Fibroblast of skin of back (primary cell): ENCODE measurements around the gene GOLGA6L10.
A peak's percentile ranks its signal among the peaks of the same experiment; 100 is the strongest.
"Not testable (repeated sequence)": the region's sequence is repeated elsewhere in the genome, so short reads cannot be mapped to it uniquely, and the experiment has no call there.

Experiments used
- DNase-seq: peaks from one replicate; pipeline ENCODE4 v3.0.0-alpha.2; 2013

Gene GOLGA6L10

DNA sequence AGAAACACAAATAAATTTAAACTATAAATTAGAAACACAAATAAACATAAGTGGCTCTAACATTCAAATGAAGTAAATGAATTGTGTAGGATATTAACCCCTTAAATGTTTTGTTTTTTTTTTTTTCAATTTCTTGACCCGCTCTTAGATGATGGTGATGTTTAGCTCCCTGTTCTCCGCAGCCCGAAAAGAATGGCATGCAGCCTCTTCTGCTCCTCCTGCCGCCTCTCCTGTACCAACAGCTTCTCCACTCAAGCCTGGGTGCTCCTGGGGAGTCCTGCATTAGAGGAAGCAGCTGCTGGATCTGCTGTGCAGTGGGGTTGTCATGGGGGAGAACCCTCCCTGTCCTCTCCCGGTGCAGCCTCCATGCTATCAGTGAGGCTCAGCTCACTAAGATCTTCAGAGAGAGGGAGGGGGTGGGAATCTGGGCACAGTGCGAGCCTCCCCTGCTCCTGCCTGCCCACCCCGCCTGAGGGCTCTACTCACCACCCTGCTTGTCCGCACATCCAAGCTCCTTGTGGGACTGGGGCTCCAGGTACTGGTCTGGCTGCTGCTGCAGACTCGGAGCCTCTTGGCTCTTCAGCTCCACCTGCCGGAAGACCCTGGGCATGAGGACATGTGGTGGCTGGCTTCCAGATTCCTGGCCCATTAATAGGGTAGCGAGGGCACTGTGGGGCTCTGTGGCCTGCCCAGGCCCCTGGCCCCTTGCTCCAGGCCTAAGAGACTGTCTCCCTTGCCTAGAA is 6.5 kb downstream of the GOLGA6L10 start:
- not testable (repeated sequence) for DNase-seq

DNA sequence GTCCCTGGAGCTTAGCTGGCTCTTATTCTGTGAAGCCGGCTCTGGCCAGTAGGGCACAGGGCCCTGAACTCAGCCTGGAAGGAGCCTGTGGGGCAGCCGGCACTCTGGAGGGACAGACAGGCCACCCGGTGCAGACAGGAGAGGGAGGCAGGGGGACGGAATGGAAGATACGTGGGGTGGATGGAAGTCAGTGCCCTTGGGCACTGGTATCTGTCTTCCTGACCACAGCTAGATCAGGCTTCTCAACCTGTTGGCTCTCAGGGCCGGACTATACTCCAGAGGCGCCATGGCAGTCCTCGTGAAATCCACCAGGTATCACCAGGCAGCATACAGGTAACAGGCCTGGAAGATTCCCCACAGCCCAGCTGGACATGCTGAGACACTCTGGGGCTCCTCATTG is 10.7 kb downstream of the GOLGA6L10 start:
- not testable (repeated sequence) for DNase-seq

DNA sequence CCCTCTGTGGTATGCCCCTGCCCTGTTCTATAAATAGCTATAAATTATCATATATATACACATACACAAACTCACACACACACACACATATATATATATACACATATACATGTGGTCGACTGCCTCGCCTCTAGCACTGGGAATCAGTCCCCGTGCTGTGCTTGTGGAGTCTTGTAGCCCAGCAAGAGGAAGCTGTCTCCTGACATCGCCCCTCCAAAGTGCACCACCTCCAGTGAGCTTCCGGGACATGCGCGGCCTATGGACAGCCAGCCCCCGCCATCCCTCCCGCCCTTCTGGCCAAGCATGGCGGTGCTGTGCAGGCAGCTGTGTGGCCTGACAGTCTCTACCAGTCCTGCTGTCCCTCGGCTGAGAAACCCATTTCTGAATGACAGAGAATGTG is 11.2 kb downstream of the GOLGA6L10 start:
- DNase-seq, result not testable (repeated sequence)

DNA sequence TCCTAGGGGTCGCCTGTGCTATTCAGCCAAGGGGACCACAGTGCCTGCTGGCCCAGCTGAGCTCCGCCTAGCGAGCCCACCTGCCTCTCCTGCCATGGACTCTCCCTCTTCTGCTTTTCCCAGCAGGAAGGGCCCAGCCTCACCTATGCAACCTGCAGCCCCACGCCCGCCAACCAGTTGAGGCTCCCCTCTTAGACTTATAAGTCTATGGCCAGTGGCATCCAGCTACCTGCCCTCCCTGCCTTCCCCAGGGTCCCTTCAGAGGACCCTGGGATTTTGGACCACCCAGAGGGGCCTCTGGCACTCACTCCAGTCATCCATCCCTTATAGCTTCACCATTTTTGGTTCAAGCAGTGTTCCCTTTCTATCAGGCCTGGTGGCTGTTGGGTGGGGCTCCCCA is 12.2 kb downstream of the GOLGA6L10 start:
- not testable (repeated sequence) for DNase-seq

DNA sequence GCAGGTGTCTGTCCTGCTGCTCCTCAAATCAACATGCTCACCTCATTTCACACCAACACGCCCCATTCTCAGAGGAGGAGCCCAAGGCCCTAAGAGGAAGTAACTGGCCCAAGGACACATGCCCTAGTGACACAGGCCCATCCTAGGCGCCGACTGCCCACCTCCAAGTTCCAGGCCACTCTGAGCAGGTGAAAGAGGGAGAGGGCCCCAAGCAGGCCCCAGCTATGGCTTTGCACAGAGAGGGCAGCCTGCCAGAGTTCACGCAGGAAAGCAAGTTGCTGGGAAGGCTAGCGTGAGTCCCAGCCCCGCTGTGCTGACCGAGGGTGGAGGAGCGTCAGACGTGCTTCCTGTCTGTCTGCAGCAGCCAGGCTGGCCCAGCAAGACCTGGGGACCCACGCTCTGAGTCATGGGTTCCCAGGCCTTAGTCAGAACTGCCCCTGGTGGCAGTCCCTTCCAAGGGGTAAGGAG is 13.1 kb downstream of the GOLGA6L10 start:
- DNase-seq, result peak; percentile 40

DNA sequence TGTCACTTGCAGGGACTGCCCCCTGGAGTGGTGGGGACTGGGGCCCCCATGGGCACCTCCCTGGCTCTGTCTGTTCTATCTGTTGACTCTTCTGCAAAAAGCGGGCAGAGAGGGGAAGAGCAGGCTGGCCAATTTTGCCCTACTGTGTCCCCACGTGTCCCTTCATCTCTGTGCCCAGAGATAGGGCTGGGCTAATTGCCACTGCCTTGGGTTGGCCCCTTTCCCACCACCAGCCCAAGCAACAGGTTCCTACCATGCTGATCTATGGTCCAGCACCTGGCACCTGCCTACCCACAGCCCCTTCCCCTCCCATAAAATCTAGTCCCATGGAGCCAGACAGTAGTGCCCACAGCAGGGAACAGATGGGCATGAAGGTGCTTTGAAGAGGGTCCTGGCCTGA is 14.3 kb downstream of the GOLGA6L10 start:
- not testable (repeated sequence) for DNase-seq

DNA sequence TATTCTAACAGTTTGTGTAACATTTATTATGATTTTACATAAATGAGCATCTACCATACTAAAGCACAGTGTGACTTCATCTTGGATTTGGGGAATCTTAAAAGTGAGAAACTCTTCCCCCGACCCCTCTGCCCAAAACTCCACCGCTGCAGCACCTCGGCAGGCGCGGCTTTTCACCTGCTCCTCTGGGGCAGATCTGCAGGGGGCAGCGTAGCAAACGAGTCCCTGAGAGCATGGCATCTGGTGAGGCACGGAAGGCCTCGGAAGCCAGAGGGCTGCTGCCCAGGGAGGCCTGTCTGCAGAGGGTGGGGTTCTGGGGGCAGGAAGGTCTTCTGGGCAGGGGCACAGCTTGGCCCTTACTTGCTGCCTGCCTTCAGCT is 14.7 kb downstream of the GOLGA6L10 start:
- not testable (repeated sequence) for DNase-seq

DNA sequence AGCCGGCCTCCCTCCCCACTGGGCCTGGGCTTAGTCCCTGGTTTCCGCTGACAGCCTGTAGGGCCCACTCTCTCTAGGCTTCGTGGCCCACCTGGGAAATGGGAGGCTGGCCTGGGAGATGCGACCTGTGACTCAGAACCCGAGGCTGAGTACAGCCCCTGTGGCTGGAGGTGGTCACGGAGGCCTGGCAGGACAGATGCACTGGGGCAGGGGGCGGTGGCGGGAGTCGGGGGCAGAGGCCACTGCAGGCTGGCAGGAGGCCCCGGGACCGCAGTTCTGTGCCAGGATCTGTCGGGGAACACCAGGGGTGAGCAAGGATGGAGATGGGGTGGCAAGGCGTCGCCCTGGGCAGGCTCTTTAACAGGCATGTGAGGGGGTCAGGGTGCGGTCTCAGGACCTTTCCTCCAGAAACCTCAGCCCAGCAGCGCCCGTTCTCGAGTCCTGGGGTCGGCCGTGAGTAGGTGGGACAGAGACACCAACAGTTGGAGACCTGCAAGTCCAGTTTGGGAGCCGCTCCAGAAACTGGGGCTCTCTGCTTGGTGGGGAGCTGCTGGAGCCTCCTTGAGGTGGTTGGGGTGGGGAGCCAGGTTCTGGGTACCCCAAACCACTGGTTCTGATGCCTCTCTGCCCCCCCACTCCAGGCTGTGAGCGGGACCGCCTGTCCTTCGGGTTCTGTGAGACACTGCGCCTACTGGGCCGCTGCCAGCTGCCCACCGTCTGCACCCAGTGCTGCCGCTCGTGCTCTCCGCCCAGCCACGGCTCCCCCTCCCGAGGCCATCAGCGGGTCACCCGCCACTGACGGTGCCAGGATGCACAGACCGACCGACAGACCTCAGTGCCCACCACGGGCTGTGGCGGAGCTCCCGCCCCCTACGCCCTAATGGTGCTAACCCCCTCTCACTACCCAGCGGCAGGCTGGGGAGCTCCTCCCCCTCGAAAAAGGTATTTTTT is 15.4 kb downstream of the GOLGA6L10 start:
- DNase-seq, result not testable (repeated sequence)

DNA sequence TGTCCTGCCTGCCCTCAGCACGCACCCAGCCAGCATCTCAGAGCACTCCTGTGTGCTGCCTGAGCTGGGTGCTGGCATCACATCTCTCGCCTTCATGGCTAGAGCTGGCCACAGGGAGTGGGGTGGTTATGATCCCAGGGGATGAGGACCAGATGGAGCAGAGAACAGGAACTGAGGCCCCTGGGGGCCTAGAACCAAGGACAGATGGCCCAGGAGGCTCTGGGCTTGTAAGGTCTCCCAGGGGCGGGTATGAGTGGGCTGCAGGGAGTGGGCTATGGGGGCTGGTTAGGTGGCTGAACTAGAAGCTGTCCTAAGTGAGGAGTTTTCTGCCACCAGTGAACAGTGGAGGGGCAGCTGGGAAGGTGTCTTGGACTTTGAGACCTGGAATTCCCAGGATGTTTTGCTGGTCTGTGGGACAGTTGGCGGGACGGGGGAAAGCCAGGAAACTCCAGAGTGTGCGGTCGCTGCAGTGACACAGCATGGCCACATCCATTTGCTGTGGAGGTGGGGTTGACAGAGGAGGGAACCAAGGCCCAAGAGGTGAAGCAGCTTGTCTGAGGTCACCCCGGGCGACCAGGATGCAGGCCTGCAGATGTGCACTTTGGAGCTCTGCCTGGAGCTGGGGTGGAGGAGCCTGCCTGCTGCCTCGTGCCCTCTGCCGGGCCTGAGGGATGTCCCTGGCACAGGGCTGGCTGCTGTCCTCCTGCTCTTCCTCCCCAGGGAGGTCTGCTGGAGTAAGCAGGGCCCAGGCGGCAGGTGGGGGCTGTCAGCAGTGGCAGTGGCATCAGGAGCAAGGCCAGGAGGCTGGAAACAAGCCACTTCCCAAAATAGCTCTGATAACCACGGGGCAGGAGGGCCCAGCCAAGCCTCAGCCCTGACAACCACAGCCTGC is 16.3 kb downstream of the GOLGA6L10 start:
- not testable (repeated sequence) for DNase-seq

DNA sequence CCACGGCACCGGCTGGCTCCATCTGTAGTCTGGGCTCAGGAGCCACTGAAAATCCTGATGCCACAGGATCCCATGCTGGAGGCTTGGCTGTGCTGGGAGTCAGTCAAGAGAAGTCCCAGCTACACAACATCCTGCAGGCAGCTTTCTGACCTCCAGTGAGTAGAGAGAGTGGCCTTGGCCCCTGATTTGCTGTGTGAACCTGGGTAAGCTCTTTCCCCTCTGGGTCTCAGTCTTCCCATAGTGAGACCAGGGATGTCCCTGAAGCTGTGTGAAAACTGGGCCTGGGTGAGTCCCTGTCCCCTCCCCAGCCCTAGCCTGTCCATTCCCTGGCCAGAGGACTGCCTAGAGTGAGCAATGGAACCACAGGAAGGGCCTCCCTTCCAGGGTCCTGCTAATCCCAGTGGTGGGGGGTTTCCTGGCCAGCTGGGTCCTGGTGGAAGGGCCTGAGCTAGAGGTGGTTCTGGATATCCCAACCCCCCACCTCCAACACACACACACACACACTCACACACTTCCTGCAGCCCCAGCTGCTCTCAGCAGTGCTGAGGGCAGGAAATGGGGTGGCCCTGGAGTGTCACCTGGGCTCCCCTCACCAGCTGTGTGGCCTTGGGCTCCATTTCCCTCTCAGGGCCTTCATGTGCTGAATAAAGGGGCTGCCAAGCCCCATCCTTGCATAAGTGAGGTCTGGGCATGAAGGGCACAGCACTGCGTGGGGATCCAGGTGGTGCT is 17.5 kb downstream of the GOLGA6L10 start:
- not testable (repeated sequence) for DNase-seq

DNA sequence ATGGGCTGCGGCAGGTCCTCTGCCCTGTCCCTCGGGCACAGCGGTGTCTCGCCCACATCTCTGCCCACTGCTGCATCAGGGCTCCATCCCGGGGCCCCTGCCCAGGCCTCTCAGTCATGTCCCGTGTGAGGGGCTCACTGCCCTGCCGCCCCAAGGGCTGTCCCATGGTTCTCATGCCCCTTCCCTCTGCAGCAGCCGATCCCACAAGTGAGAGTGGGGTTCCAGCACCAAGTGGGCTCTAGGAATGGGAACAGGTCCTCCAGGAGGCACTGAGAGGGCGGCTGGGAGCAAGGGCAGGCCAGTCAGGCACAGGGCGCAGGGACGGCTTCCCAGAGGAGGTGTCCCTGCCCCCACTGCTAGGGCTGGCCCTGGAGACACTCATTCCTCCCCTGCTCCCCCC is 18.4 kb downstream of the GOLGA6L10 start:
- DNase-seq, result not testable (repeated sequence)

DNA sequence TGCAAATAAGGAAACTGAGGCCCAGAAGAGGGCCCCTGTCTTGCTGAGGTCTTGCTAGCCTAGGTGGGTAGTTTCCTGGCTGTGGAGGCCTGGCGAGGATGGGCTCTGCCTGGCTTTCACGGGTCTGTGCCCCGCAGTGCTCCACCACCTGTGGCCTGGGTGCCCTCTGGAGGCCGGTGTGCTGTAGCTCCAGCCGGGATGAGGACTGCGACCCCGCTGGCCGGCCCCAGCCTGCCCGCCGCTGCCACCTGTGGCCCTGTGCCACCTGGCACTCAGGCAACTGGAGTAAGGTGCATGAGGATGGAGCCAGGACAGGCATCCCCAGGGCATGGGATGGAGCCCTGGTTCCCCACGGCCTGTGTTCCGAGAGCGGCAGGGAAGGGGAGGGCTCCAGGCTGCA is 20.2 kb downstream of the GOLGA6L10 start:
- DNase-seq, result not testable (repeated sequence)

DNA sequence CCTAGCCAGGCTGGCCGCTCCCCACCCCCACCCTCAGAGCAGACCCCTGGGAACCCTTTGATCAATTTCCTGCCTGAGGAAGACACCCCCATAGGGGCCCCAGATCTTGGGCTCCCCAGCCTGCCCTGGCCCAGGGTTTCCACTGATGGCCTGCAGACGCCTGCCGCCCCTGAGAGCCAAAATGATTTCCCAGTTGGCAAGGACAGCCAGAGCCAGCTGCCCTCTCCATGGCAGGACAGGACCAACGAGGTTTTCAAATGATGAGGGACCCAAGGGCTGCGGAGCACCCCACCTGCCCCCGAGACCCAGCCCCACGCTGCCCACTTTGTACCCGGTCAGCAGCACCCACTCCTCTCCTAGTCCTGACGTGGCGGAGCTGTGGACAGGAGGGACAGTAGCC is 21.9 kb downstream of the GOLGA6L10 start:
- not testable (repeated sequence) for DNase-seq

DNA sequence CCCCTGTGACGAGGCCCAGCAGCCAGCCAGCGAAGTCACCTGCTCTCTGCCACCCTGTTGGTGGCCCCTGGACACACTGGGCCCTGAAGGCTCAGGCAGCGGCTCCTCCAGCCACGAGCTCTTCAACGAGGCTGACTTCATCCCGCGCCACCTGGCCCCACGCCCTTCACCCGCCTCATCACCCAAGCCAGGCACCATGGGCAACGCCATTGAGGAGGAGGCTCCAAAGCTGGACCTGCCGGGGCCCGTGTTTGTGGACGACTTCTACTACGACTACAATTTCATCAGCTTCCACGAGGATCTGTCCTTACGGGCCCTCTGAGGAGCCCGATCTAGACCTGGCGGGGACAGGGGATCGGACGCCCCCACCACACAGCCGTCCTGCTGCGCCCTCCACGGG is 22.4 kb downstream of the GOLGA6L10 start:
- DNase-seq, result not testable (repeated sequence)

DNA sequence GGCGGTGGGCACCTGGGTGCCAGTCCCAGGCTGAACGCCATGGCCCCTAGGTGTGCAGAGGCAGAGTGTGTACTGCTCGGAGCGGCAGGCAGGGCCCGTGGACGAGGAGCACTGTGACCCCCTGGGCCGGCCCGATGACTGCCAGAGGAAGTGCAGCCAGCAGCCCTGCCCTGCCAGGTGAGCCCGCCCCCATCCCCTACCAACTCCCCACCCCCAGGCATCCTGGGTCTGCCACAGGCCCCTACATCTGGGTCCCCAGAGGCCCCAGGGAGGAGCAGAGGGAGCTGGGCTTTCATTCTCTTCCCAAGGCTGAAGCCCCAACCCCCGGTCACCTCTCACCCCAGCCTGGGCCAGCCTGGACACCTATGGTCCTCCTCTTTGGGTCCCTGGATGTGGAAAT is 23.6 kb downstream of the GOLGA6L10 start:
- DNase-seq, result not testable (repeated sequence)

DNA sequence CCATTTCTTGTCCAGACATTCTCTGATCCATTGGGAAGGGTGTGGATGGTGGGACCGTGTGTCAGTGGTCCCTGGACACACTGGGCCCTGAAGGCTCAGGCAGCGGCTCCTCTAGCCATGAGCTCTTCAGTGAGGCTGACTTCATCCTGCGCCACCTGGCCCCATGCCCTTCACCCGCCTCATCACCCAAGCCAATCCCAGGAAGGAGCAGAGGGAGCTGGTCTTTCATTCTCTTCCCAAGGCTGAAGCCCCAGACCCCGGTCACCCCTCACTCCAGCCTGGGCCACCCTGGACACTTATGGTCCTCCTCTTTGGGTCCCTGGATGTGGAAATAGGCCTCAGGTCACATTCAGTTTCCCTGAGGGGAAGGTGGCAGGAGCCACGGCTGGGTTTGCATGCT is 24.4 kb downstream of the GOLGA6L10 start:
- DNase-seq, result not testable (repeated sequence)

DNA sequence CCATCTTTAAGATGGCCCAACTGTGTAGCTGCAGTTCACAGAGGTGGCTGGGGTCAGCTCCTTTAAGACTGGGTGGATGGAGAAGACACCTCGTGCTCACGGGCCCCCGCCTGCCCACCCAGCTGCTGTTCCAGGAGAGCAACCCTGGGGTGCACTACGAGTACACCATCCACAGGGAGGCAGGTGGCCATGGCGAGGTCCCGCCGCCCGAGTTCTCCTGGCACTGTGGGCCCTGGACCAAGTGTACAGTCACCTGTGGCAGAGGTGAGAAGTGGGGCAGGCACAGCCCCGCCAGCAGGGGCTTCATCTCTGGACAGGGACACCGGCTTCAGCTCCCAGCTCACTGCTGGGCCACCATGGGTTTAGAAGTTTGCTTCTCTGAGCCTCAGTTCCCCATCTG is 26.8 kb downstream of the GOLGA6L10 start:
- not testable (repeated sequence) for DNase-seq

DNA sequence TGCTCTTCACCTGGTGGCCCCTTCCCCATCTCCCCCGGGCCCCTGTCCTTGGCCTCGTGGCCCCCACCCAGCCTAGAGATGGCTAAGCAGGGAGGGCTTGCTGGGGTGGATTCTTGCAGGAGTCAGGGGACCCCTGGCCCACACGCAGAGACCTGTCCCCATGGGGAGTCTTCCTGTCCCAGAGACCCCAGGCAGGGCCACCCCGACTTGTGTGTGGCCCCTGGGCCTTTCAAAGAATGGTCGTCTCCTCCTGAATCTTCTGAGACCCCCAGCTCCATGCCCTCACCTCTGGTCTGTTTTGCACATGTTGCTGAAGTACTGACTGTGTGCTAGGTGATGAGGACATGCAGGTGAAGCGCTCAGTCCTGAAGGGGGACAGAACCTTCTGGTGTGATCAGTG is 28.4 kb downstream of the GOLGA6L10 start:
- not testable (repeated sequence) for DNase-seq

DNA sequence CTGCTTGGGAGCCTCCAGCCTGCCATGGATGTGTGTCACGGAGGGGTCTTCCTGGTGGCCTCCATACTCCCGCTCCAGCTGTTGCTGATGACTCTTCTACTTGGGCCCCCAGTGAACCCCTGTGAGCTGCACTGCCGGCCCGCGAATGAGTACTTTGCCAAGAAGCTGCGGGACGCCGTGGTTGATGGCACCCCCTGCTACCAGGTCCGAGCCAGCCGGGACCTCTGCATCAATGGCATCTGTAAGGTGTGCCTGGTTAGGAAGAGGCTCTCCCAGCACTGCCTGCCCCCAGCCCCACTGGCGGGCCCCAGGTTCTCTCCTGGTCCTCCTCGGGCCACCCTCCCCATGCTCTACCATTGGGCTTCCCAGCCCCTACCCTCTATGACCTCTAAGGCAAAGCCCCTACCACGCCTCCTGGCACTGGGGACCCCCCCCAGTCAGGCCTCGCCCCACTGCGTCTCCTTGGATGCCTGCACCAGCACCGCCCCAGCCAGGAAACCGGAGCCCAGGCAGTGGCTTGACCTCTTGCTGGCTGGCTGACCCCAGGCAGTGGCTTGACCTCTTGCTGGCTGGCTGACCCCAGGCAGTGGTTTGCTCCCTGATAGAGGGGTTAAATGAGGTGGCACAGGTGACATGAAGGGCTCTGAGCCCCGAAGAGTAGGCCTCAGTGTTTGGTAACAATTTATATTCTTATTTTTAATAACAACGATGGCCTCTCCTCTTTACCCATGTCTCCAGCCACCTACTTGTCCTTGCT is 29.6 kb downstream of the GOLGA6L10 start:
- not testable (repeated sequence) for DNase-seq

DNA sequence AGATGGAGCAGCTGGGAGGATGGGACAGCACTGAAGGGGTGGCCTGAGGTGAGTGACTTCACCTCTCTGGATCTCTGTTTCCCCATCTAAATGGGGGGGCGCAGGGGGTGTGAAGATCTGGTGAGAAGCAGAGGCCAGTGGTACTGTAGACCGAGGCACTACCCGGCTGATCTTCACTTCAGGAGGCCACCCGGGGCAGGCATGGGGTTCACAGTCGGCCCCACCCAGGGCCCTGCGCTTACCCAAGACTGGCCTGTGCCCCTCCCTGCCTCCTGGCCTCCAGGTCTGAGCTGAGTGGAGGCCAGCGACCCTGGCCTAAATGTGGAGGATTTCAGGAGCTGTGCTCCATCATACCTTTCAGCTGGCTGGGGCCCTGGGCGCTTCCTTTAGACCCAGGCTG is 31.0 kb downstream of the GOLGA6L10 start:
- DNase-seq, result not testable (repeated sequence)

DNA sequence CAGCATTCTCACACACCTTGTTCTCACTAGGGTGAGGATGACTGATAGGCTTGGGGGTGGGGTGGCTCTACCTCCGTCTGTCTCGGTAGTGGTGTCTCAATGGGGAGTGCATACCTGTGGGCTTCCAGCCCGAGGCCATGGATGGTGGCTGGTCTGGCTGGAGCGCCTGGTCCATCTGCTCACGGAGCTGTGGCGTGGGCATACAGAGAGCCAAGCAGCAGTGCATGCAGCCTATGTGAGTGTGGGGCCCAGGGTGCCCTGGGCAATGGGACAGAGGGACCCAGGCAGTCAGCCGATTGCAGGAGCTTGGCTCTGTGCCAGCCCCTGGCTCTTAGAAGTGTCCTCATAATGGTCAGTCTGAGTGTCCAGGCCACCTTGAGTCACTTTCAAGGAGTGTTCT is 31.8 kb downstream of the GOLGA6L10 start:
- not testable (repeated sequence) for DNase-seq
